K562 (cell line): ENCODE measurements around the gene TEX261.

ENCODE experiments used
- MAZ ChIP-seq, 2 experiments: fragments of 450-650 bp in 1 of 2; sonication (generic) in 1 of 2; formaldehyde crosslinking; IDR thresholded peaks in 1 of 2; conservative IDR thresholded peaks in 1 of 2; 2 replicates each; pipeline versions ENCODE4 v1.4.0 to v1.5.0; 2020; ENCODE audit warnings: mild to moderate bottlenecking in 1 of 2, missing genetic modification reagents in 1 of 2
- MECOM ChIP-seq: fragments of 250-450 bp; sonication (Bioruptor Pico); IDR thresholded peaks from 2 replicates; pipeline ENCODE4 v1.8.0; 2022; ENCODE audit warnings: inconsistent platforms
- MYNN ChIP-seq, 2 experiments: sonication (generic); formaldehyde crosslinking in 1 of 2; IDR thresholded peaks; 2 replicates each; pipeline versions ENCODE4 v1.5.0 to v1.6.1; 2016 to 2020; ENCODE audit warnings: antibody characterized with exemption in 1 of 2, missing genetic modification reagents in 1 of 2
- NFRKB ChIP-seq: fragments of 450-650 bp; IDR thresholded peaks from 2 replicates; pipeline ENCODE4 v1.6.1; 2016; ENCODE audit warnings: low read depth
- RAD51 ChIP-seq: fragments of 450-650 bp; IDR thresholded peaks from 2 replicates; pipeline ENCODE4 v1.7.1; 2016; ENCODE audit warnings: low read depth, mild to moderate bottlenecking, borderline replicate concordance
- SMC3 ChIP-seq: conservative IDR thresholded peaks from 2 replicates; pipeline ENCODE4 v1.6.1; 2011; ENCODE audit warnings: low read depth, low read length, improper control_type of control experiment; ENCODE audit not compliant: insufficient read depth
- SPI1 ChIP-seq: IDR thresholded peaks from 2 replicates; pipeline ENCODE4 v1.6.1; 2011; ENCODE audit warnings: low read depth, low read length, control low read depth, borderline replicate concordance
- USF1 ChIP-seq: sonication (generic); formaldehyde crosslinking; IDR thresholded peaks from 2 replicates; pipeline ENCODE4 v1.9.0; 2022; ENCODE audit warnings: mild to moderate bottlenecking, missing genetic modification reagents
- ZNF124 ChIP-seq: sonication (generic); formaldehyde crosslinking; IDR thresholded peaks from 2 replicates; pipeline ENCODE4 v1.8.1; 2022; ENCODE audit warnings: missing genetic modification reagents
- ZNF766 ChIP-seq: fragments of 200-800 bp; sonication (Bioruptor generic); conservative IDR thresholded peaks from 2 replicates; pipeline ENCODE4 v1.6.1; 2016; ENCODE audit warnings: missing genetic modification characterization, missing compliant biosample characterization
- TF ChIP-seq, protein P1 (sequence below), 3 experiments: IDR thresholded peaks in 2 of 3; conservative IDR thresholded peaks in 1 of 3; 2 replicates each; pipeline ENCODE4 v1.5.1; 2011 to 2012; ENCODE audit warnings: low read length in 3 of 3, mild to moderate bottlenecking in 3 of 3, control low read depth in 2 of 3, improper control_type of control experiment in 1 of 3, inconsistent platforms in 1 of 3, low read depth in 1 of 3, mixed read lengths in 1 of 3, moderate library complexity in 1 of 3; ENCODE audit not compliant: insufficient read depth in 2 of 3
- TF ChIP-seq, protein P2 (sequence below): IDR thresholded peaks from 3 replicates; pipeline ENCODE4 v1.6.1; 2011; ENCODE audit warnings: borderline replicate concordance, mild to moderate bottlenecking; ENCODE audit not compliant: insufficient read length, insufficient read depth

- TF ChIP-seq, protein P1, sequence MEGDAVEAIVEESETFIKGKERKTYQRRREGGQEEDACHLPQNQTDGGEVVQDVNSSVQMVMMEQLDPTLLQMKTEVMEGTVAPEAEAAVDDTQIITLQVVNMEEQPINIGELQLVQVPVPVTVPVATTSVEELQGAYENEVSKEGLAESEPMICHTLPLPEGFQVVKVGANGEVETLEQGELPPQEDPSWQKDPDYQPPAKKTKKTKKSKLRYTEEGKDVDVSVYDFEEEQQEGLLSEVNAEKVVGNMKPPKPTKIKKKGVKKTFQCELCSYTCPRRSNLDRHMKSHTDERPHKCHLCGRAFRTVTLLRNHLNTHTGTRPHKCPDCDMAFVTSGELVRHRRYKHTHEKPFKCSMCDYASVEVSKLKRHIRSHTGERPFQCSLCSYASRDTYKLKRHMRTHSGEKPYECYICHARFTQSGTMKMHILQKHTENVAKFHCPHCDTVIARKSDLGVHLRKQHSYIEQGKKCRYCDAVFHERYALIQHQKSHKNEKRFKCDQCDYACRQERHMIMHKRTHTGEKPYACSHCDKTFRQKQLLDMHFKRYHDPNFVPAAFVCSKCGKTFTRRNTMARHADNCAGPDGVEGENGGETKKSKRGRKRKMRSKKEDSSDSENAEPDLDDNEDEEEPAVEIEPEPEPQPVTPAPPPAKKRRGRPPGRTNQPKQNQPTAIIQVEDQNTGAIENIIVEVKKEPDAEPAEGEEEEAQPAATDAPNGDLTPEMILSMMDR (IDR thresholded peaks at IDR 0.05 in 2 of 3, conservative IDR thresholded peaks at IDR 0.05 in 1 of 3; ENCODE audit: insufficient read depth in 2 of 3, low read depth in 1 of 3, low read length in 3 of 3), result no peak
- TF ChIP-seq, protein P2, sequence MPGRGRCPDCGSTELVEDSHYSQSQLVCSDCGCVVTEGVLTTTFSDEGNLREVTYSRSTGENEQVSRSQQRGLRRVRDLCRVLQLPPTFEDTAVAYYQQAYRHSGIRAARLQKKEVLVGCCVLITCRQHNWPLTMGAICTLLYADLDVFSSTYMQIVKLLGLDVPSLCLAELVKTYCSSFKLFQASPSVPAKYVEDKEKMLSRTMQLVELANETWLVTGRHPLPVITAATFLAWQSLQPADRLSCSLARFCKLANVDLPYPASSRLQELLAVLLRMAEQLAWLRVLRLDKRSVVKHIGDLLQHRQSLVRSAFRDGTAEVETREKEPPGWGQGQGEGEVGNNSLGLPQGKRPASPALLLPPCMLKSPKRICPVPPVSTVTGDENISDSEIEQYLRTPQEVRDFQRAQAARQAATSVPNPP, result no peak
- TF ChIP-seq MAZ (CRISPR knock-in tag; conservative IDR thresholded peaks at IDR 0.05 in 1 of 2, IDR thresholded peaks at IDR 0.05 in 1 of 2) (no peak), NFRKB (no peak), MYNN (IDR thresholded peaks at IDR 0.05) (no peak), MYNN (CRISPR knock-in tag; IDR thresholded peaks at IDR 0.05) (no peak), RAD51 (no peak), SMC3 (no peak), USF1 (CRISPR knock-in tag) (no peak), ZNF766 (CRISPR knock-in tag) (no peak), MECOM (CRISPR knock-in tag) (no peak), SPI1 (no peak), ZNF124 (CRISPR knock-in tag) (no peak)
These were observed 8.7 kb downstream of the TEX261 start for GRCh38 chr2:70985956-70986355.
